8988T (cell line): ENCODE data around the gene PPIF.
A peak's percentile ranks its signal among the peaks of the same experiment; 100 is the strongest.

Experiments used
- DNase-seq: peaks from one replicate; pipeline ENCODE4 v3.0.0; 2011

Gene PPIF

GRCh38 chr10:79349766-79350406, 2.6 kb downstream of the PPIF start:
- DNase-seq = no peak

GRCh38 chr10:79350407-79351154, 3.3 kb downstream of the PPIF start:
- no peak for DNase-seq

GRCh38 chr10:79351332-79351731, 4.1 kb downstream of the PPIF start:
- DNase-seq = no peak

GRCh38 chr10:79352035-79352877, 5.0 kb downstream of the PPIF start:
- DNase-seq = no peak

- no peak for DNase-seq
Measured at GRCh38 chr10:79353000-79353406, 5.7 kb downstream of the PPIF start.

- DNase-seq = no peak
Measured at GRCh38 chr10:79353726-79354125, 6.5 kb downstream of the PPIF start.

GRCh38 chr10:79354141-79354540, 6.9 kb downstream of the PPIF start:
- DNase-seq = no peak

GRCh38 chr10:79354615-79355014, 7.3 kb downstream of the PPIF start:
- DNase-seq = no peak

GRCh38 chr10:79355420-79356017, 8.2 kb downstream of the PPIF start:
- no peak for DNase-seq

- DNase-seq = no peak
Measured at GRCh38 chr10:79356104-79356503, 8.8 kb downstream of the PPIF start.

GRCh38 chr10:79357180-79357579, 9.9 kb downstream of the PPIF start:
- DNase-seq = no peak

- no peak for DNase-seq
Measured at GRCh38 chr10:79358811-79359210, 11.5 kb downstream of the PPIF start.

- DNase-seq = no peak
Measured at GRCh38 chr10:79359816-79360498, 12.7 kb downstream of the PPIF start.

- DNase-seq = no peak
Measured at GRCh38 chr10:79360499-79361342, 13.5 kb downstream of the PPIF start.

- no peak for DNase-seq
Measured at GRCh38 chr10:79361726-79362397, 14.6 kb downstream of the PPIF start.

- no peak for DNase-seq
Measured at GRCh38 chr10:79367426-79368189, 20.3 kb downstream of the PPIF start.

- DNase-seq = no peak
Measured at GRCh38 chr10:79372871-79373270, 25.6 kb downstream of the PPIF start.

GRCh38 chr10:79374312-79375191, 27.3 kb downstream of the PPIF start:
- DNase-seq = peak; percentile 68
